Neutrophil (primary cell): ENCODE results near the gene CACNA1D.

ENCODE experiments used
- H3K27ac ChIP-seq: fragments of 200-600 bp; sonication (generic); 2 replicates; pipeline ENCODE4 v1.5.1; 2016; ENCODE audit warnings: mild to moderate bottlenecking, moderate library complexity
- H3K27me3 ChIP-seq: fragments of 200-600 bp; sonication (generic); 2 replicates; pipeline ENCODE4 v1.6.0; 2016; ENCODE audit warnings: mild to moderate bottlenecking
- H3K36me3 ChIP-seq: fragments of 200-600 bp; sonication (generic); 2 replicates; pipeline ENCODE4 v1.5.1; 2017
- H3K4me1 ChIP-seq, 2 experiments: fragments of 200-600 bp in 1 of 2; sonication (generic) in 1 of 2; 1 replicate in 1 of 2; 2 replicates in 1 of 2; pipeline versions ENCODE4 v1.5.1 to v1.6.1; 2013 to 2016; ENCODE audit warnings: low read depth in 1 of 2, low read length in 1 of 2, mild to moderate bottlenecking in 1 of 2, moderate library complexity in 1 of 2; ENCODE audit not compliant: control insufficient read depth in 1 of 2, insufficient read depth in 1 of 2
- H3K4me3 ChIP-seq, 2 experiments: fragments of 200-600 bp in 1 of 2; sonication (generic) in 1 of 2; 1 replicate in 1 of 2; 2 replicates in 1 of 2; pipeline ENCODE4 v1.5.1; 2013 to 2016; ENCODE audit warnings: low read depth in 1 of 2, low read length in 1 of 2, mild to moderate bottlenecking in 1 of 2, moderate library complexity in 1 of 2
- H3K9me3 ChIP-seq: fragments of 200-600 bp; sonication (generic); 2 replicates; pipeline ENCODE4 v1.5.1; 2016
- CTCF ChIP-seq: fragments of 200-600 bp; sonication (generic); IDR thresholded peaks from 2 replicates; pipeline ENCODE4 v1.5.1; 2016; ENCODE audit warnings: antibody characterized with exemption

Gene CACNA1D

GRCh38 chr3:53818221-53819162 is 324.1 kb downstream of the CACNA1D start:
- H3K36me3 ChIP-seq, result peaks cover 11% of the 10 kb centered on the region
- TF ChIP-seq CTCF, result no peak
- no peak overlapping the region for H3K27ac ChIP-seq
- H3K27me3 ChIP-seq, result peaks cover 13% of the 10 kb centered on the region
- H3K4me1 ChIP-seq, result no peaks in the 10 kb centered on the region
- H3K9me3 ChIP-seq, result no peaks in the 10 kb centered on the region
- H3K4me3 ChIP-seq, result no peak overlapping the region

- Histone ChIP-seq H3K27me3 (peaks cover 13% of the 10 kb centered on the region), H3K4me1 (no peaks in the 10 kb centered on the region), H3K4me3 (no peak overlapping the region), H3K36me3 (peaks cover 11% of the 10 kb centered on the region), H3K27ac (no peak overlapping the region), H3K9me3 (no peaks in the 10 kb centered on the region)
- no peak for TF ChIP-seq CTCF
These were observed 324.9 kb downstream of the CACNA1D start for GRCh38 chr3:53819163-53819868.

- H3K36me3 ChIP-seq, result peaks cover 11% of the 10 kb centered on the region
- no peaks in the 10 kb centered on the region for H3K9me3 ChIP-seq
- no peak overlapping the region for H3K27ac ChIP-seq
- H3K27me3 ChIP-seq, result peaks cover 13% of the 10 kb centered on the region
- H3K4me3 ChIP-seq, result no peak overlapping the region
- no peaks in the 10 kb centered on the region for H3K4me1 ChIP-seq
- no peak for TF ChIP-seq CTCF
These were observed 325.7 kb downstream of the CACNA1D start for GRCh38 chr3:53820084-53820483.

- no peak overlapping the region for H3K27ac ChIP-seq
- peaks cover 13% of the 10 kb centered on the region for H3K27me3 ChIP-seq
- TF ChIP-seq CTCF, result no peak
- H3K4me1 ChIP-seq, result no peaks in the 10 kb centered on the region
- peaks cover 11% of the 10 kb centered on the region for H3K36me3 ChIP-seq
- H3K9me3 ChIP-seq, result no peaks in the 10 kb centered on the region
- H3K4me3 ChIP-seq, result no peak overlapping the region
These were observed 326.6 kb downstream of the CACNA1D start for GRCh38 chr3:53820756-53821580.

GRCh38 chr3:53821631-53822121 is 327.3 kb downstream of the CACNA1D start:
- no peak overlapping the region for H3K27ac ChIP-seq
- no peak for TF ChIP-seq CTCF
- no peaks in the 10 kb centered on the region for H3K9me3 ChIP-seq
- no peaks in the 10 kb centered on the region for H3K4me1 ChIP-seq
- H3K36me3 ChIP-seq, result peaks cover 11% of the 10 kb centered on the region
- H3K4me3 ChIP-seq, result no peak overlapping the region
- peaks cover 13% of the 10 kb centered on the region for H3K27me3 ChIP-seq
